ENCODE results near the gene ACP3.
"Not testable (repeated sequence)": the region's sequence is repeated elsewhere in the genome, so short reads cannot be mapped to it uniquely, and the experiment has no call there.

Gene ACP3

DNA sequence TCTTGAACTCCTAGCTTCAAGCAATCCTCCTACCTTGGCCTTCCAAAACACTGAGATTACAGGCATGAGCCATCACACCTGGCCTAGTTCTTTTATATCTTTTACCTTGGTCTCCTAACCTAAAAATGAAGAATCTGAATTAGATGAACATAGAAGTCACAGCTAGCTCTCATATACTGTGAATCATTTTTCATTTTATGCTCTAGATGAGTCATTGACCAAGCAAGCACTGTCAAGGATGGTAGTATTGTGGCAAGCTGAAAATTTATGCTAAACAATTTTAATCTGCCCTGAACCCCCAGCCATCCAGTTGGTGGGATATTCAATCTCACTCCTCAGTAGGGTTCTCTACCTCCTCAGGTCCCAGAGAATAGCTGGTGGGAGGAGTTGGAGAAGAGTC lies 51.8 kb downstream of the ACP3 start:
- DNase-seq, result no peak

DNA sequence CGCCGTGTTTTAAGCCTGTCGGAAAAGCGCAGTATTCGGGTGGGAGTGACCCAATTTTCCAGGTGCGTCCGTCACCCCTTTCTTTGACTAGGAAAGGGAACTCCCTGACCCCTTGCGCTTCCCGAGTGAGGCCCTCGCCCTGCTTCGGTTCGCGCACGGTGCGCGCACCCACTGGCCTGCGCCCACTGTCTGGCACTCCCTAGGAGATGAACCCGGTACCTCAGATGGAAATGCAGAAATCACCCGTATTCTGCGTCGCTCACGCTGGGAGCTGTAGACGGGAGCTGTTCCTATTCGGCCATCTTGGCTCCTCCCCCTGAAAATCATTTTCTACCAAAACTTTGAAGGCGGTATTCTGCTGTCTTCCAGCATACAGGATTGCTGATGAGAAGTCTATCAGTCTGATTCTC lies 59.7 kb downstream of the ACP3 start:
- DNase-seq, result not testable (repeated sequence)

DNA sequence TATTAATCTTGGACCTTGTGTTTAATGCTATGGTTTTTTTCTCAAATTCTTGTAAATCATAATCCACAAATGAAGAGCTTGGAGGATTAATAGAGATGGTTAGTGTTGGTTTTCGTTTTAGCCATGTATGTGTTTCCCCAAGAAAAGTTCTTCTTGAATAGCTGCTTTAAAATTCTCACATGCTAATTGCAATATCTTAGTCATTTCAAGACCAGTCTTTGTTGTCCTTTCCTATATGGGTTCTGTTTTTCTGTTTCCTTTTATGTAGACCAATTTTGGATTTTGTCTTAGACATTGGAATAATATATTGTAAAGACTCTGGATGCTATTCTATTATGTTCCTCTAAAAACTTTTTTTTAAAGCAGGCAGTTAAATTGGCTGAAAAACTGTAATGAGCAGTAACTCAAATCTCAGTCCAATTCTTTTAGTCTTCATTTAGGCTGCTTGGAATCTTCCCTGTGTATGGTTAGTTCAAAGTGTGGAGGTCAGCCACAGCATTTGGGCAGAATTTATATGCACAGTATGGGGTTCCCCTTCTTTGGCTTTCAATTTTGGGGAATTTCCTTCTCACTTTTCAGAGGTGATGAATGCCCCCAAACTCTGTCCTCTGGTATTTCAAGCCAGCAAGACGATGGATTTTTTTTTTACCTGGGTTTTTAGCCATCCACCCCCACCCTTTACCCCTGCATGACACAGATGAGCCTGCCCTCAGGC lies 61.0 kb downstream of the ACP3 start:
- DNase-seq, result no peak

DNA sequence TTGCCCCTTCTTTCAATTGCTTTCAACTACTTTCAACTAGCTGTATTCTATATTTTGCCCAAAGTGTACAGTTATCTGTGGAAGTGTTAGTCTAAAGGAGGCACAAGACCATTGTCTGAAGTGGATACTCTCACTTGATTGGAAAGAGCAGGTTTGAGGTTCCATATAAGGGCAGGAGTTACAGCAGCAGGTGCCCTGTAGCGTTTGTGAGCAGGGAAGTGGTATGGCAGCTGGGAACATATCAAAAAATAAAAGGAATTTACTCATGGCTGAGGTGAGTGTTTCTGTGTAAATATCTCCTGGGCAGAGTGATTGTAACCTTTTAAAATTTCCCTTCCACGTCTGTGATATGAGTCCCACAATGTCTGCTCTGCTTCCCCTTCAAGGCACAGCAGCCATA lies 61.6 kb downstream of the ACP3 start:
- DNase-seq, result peak; percentile 80

DNA sequence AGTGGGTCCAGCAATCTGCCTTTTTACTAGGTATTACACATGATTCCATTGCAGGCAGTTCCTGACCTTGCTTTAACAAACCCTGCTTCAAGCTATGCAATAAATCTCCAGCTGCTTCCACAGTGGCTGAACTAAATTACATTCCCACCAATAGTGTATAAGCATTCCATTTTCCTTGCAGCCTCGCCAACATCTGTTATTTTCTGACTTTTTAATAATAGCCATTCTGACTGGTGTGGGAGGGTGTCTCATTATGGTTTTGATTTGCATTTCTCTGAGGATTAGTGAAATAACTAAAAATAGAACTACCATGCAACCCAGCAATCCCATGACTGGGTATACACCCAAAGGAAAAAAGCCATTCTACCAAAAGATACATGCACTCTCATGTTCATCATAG lies 63.7 kb downstream of the ACP3 start:
- DNase-seq, result no peak

DNA sequence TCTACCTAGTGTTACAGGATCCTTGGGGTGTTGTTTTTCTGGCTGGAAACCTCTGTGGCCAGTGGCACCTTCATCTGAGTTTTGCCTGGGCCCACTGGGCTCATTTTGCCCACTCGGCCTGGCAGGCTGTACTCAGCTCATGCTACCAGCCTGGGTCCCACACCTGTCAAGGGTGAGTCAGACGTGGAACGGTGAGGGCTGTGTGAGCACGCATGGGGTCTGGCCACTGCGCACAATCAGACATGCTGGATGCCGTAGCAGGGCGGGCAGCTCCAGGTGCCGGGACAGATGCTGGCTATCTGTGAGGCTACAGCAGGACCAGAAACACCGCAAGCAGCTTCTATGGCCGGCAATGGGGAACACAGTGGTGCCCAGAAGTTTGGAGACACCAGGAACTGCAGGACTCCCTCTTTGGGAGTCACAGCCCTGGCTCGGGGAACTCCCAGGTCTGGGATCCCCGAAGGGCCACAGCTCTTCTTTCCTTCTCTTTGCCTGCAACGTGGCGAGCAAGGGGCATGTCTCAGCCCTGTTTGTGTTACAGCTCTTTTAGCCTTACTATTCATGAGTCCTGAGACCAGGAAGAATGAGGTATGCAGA lies 64.2 kb downstream of the ACP3 start:
- DNase-seq, result no peak

DNA sequence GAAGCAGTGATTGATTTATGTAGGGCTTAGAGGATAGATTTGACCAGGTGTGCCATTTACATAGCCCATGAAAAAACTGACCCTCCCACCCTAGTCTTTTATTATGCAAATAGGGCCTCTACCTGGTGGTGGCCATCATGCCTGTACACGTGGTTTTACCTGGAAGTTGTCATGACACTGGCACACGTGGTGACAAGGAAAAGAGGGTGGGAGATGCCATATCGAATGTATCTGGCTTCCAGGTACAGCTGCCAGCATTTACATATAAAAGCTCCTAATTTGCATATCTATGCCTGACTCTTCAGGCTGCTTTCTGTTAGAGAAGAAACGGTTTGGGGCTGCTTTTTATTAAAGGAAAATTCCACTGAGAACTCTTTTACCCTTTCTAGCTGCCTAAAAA lies 65.1 kb downstream of the ACP3 start:
- no peak for DNase-seq

DNA sequence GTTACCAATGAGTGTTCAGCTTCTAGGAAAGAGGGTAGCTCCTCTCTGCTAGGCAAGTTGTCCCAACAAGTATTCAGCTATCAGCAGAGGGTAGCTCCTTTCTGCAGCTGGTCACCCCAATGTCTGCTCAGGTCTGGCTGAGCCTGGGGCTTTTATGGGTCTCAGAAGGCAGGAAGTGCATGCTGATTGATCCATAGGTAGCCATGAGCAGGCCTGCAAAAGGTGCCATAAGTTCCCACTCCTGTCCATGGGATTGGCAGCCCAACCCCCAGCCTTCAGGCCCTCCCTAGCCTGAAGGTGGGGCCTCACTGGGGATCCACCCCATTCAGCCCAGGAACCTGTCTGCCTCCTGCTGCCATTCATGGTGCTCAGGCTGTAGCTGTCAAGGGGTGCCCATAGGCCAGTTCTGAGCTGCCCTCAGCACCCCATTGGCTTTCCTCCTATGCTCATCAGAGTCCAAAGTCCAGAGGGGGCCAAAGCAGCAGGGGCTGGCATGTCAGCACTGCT lies 65.5 kb downstream of the ACP3 start:
- no peak for DNase-seq

DNA sequence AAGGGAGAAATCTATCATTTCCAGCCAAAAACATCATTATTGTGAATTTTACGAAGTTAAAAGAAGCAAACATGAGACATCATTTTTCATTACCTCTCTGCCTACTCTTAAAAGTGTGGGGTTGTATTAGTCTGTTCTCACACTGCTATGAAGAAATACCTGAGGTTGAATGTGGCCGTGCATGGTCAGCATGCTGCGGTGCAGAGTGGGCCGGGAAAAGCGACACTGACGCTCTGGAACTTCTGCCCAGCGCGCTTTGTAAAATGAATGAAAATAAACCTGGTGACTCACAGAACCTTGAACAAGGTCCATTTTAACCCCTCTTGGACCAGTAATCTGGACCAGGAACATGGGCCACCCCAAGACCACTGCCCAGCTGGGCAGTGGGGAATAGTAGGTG lies 69.1 kb downstream of the ACP3 start:
- DNase-seq, result no peak

DNA sequence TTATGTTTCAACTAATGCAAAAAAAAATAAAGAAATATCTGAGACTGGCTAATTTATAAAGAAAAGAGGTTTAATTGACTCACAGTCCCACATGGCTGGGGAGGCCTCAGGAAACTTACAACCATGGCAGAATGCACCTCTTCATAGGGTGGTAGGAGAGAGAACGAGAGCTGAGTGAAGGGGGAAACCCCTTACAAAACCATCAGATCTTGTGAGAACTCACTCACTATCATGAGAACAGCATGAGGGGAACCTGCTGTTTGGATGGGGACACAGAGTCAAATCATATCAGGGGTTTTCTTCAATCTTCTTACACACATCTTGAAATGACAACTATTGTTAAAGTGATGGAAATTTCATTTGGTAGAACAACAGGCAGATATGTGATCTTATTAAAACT lies 75.5 kb downstream of the ACP3 start:
- DNase-seq, result not testable (repeated sequence)

DNA sequence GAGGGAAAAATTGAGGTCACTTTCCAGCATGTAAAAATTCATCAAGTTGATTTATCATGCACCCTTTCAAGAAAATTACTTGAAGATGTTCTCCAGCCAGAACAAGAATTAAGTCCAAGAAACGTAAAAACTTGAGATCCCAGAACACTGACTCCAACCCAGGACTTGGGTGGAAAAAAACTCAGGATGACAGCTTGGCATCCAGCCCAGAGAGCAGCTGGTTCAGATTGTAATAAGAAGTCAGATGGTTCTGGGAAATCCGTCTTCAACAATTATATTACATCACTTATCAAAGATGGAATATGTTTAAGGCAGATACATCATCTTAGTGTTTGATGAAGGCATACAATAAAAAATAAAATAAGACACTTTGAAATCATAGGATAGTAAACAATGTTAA lies 77.1 kb downstream of the ACP3 start:
- no peak for DNase-seq

DNA sequence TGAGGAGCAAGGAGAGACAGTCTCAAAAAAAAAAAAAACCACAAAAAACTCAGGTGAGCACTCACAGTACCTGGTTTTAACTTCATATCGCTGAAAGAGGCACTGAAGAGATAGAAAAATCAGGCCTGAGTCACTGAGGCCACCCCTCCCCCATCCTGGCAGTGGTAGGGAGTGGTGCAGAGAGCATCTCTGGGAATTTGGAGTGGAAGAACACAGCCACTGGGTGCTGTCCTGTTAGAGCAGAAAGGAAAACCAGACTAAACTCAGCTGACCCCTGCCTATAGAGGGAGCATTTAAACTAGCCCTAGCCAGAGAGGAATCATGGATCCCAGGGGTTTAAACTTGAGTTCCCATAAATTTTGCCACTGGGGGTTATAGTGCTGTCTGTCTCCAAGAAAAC lies 77.9 kb downstream of the ACP3 start:
- DNase-seq, result no peak

DNA sequence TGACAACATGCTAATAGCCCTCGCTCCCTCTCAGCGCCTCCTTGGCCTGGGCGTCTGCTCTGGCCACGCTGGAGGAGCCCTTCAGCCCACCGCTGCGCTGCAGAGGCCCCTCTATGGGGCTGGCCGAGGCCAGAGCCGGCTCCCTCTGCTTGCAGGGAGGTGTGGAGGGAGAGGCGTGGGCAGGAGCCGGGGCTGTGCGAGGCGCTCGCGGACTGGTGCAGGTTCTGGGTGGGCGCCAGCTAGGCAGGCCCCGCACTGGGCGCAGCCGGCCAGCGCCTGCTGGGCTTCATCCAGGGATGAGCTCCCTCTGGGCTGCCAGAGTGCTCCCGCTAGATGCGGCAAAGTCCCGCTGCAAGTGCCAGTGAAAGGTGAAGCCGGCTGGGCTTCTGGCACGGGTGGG lies 79.0 kb downstream of the ACP3 start:
- no peak for DNase-seq

DNA sequence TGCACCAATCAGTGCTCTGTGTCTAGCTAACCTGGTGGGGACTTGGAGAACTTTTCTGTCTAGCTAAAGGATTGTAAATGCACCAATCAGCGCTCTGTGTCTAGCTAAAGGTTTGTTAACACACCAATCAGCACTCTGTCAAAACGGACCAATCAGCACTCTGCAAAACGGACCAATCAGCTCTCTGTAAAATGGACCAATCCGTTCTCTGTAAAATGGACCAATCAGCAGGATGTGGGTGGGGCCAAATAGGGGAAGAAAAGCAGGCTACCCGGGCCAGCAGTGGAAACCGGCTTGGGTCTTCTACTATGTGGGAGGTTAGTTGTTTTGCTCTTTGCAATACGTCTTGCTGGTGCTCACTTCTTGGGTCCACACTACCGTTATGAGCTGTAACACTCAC lies 79.6 kb downstream of the ACP3 start:
- DNase-seq, result not testable (repeated sequence)

DNA sequence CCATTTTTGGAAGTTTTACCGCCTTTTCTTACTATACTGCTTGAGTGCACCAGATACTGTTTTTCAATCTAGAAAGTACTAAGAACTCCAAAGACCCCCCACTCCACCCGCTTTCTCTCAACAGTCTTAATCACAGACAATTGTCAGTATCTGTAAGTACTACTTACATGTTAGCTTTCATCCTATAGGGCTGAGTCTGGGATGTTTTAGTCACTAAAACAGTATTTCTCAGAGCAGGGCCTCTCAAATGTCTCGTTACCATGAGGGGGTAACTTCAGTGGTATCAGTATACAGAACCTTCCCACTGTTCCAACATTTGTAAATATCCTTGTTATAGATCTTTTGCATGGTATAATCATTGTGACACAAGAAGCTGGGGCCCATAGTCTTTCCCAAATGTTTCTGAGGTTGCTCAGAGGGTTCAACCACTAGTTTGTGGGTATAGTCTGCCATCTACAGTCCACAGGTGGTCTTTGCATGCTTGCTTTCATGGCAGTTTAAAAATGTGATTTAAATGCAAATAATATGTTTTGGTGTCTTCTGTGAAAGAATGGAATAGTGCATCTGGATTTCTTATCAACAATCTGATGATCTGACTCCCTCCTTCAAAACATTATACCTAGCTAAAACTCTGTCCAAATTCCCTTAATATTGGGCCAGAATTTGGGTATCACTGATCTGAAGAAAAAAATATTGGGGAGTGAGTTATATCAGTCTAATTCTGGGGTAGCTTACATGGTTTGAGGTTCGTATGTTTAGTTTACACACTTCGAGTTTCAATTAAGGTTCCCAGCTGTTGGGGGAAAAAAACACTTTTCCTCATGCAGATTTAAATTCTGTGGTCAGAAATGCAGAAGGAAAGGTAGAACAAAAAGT lies 82.1 kb downstream of the ACP3 start:
- DNase-seq, result peak; percentile 6

DNA sequence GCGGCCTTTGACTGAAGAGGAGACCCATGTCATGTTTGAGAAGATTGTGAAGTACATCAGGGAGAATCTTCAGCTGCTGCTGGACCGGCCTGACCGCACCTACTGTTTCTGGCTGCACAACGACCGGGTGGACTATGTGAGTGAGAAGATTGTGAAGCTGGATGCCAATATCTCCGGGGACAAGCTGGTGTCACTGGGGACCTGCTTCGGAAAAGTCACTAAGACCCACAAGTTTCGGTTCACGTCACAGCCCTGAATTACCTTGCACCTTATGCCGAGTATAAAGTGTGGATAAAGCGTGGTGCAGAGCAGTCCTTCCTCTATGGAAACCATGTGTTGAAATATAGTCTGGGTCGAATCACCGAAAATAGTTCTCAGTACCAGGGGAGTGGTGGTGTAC lies 84.0 kb downstream of the ACP3 start:
- DNase-seq, result no peak

DNA sequence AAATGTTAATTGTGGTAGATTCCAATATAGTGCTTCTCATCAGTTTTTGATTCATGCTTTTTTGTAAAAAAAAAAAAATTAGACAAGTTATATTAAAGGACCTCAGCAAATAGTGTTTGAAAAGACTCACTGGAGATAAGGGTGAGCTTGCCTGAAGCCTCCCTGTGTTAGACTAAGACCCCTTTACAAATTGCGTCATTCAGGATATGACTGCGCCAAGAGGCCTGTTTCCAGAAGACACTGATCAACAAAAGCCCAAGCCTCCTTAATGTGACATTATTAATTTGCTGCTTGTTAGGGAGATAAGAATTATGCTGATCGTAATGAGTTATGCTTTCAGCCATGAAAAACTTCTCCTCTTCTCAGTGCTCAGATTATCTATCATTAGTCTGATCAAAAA lies 87.1 kb downstream of the ACP3 start:
- no peak for DNase-seq

DNA sequence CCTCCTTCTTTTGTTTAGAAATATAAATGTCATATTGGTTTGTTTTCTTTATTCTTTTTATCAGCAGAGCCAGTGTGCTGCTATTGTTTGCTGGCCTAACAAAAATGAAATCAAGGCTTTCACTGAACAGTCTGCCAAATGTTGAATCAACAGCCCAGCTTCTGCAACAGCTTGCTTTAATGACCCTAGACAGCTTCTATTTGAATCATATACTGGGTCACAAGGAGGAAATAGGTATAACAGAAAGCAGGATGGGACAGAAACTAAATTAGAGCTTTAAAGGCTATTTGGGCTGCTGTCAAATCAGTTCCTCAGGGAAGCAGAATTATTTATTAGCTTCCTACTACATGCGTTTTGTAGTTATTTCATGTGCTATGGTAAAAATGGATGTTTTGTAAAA lies 88.0 kb downstream of the ACP3 start:
- peak; percentile 84 for DNase-seq

DNA sequence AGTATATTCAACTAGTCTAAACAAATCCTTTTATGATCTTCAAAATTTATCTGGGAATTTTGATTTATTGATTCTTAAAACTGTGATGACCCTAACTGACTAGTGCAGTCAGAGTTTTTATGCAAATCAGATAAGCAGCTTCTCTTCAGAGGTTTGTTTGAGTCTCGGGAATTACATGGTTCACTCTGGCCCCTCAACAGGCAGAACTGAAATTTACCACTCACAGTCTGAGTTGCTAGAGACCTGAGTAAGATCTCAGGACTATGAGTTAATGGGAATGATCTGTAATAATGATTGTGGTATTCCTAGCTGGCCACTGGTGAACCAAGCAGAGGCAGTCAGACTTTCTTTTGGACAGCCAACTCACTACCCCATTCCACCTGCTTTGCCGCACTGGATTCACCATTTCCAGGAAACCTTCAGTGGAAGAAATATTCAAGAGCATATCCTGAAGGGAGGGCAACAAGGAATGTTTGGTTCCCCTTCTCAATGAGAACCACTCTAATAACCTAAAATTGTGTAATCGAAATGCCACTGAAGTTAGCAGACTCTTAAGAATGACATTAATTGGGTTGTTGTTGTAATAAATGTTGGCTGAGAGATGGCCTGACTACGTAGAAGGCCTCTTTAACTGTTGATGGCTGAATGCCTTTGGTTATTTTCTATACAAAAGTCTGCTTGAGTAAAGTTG lies 88.5 kb downstream of the ACP3 start:
- DNase-seq, result no peak

DNA sequence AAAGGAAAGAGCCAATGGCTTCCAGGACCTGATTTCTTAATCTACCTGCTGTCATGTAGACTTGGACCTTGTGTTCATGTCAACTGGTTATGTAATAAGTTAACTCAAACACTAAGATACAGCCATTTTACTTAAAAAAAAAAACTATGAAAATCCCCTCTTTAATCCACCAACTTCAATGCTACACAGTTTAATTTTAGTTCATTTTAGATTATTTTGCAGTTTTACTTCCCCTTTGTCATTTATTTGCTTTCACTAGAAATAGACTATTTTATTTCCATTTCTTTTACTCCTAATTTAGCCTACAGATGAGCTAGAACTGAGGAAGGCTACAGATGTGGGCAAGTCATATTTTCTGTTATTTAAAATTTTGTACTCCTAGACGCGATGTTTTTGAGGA lies 89.4 kb downstream of the ACP3 start:
- no peak for DNase-seq

DNA sequence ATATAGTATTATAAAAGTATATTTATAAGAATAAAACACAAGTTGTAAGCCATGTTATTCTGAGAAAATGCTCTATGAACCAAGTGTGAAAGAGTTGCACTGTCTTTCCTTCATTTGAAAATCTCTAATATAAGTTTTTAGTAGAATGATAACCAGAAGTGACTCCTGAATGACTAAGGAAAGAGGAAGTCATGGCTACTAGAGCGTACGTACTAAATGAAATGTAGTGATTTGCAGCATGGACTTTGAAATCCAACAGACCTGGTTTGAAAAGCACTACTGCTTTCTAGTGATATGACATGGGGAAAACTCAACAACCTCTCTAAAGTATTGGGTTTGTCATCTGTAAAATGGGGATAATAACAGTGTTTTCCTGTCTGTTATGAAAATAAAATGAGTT lies 89.8 kb downstream of the ACP3 start:
- DNase-seq, result no peak

Data from DMS153 (cell line).